ENCODE results near the gene ADM5.

The ADM5 gene

GRCh38 chr19:49665351-49666119, 23.9 kb upstream of the ADM5 start, which contains the start of the genes BCL2L12 and IRF3:
Gene BCL2L12, plus strand, starts transcription at chr19:49665933. Its CDS starts 760 bp downstream, at chr19:49666693.
Gene IRF3, minus strand, starts transcription at chr19:49665857. Its CDS starts 1,019 bp downstream, at chr19:49664838.
- peak; percentile 89 for DNase-seq (ENCODE audit: extremely low read depth, low read depth)
- TF ChIP-seq, protein P1, sequence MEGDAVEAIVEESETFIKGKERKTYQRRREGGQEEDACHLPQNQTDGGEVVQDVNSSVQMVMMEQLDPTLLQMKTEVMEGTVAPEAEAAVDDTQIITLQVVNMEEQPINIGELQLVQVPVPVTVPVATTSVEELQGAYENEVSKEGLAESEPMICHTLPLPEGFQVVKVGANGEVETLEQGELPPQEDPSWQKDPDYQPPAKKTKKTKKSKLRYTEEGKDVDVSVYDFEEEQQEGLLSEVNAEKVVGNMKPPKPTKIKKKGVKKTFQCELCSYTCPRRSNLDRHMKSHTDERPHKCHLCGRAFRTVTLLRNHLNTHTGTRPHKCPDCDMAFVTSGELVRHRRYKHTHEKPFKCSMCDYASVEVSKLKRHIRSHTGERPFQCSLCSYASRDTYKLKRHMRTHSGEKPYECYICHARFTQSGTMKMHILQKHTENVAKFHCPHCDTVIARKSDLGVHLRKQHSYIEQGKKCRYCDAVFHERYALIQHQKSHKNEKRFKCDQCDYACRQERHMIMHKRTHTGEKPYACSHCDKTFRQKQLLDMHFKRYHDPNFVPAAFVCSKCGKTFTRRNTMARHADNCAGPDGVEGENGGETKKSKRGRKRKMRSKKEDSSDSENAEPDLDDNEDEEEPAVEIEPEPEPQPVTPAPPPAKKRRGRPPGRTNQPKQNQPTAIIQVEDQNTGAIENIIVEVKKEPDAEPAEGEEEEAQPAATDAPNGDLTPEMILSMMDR (IDR thresholded peaks at IDR 0.05; ENCODE audit: low read depth, low read length, missing control alignments): no peak
- H3K4me3 ChIP-seq (replicated peaks; ENCODE audit: low read depth, low read length): peak within 1 kb of the TSS; percentile 78

DNA sequence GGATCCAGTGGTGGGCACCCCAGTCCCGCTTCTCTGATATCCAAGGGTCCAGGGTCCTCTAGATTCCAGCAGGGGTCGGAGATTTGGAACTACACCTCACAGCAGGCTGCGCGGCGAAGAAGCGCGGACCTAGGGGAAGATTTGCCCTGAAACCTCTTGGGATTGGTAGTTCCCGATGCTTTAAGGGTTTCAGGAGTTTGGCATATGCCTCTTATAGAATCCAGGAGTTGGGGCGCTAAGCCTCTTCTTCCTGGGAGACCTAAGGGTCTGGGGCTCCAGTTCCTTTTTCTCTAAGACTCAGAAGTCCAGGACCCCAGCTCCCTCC, 23.3 kb upstream of the ADM5 start:
- H3K4me3 ChIP-seq (replicated peaks; ENCODE audit: low read depth, low read length): peak overlapping the region; percentile 78
- no peak for DNase-seq (ENCODE audit: extremely low read depth, low read depth)
- TF ChIP-seq, protein P1 (IDR thresholded peaks at IDR 0.05; ENCODE audit: low read depth, low read length, missing control alignments): no peak

DNA sequence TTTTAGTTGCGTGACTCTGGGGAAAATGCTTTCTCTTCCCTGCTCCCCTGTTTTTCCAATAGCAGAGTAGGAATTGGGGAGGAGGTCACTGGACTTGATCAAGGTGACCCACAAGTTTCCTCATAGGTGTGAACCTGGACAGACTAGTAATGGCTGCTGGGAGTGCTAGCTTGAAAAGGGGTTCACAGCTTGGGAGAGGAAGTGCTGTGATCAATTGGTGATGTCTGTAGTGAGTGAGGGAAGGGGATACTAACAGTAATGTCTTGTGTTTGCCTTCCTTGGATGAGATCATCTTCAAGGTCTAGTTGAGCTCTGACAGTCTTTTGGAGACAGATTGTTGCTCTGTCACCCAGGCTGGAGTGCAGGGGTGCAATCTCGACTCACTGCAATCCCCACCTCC, 21.9 kb upstream of the ADM5 start:
- TF ChIP-seq, protein P1 (IDR thresholded peaks at IDR 0.05; ENCODE audit: low read depth, low read length, missing control alignments): no peak
- peak overlapping the region; percentile 78; the same call in 1 of the 2 replicates for H3K4me3 ChIP-seq (replicated peaks; ENCODE audit: low read depth, low read length)
- DNase-seq (ENCODE audit: extremely low read depth, low read depth): no peak

GRCh38 chr19:49669516-49669915, 19.9 kb upstream of the ADM5 start:
- TF ChIP-seq, protein P1 (IDR thresholded peaks at IDR 0.05; ENCODE audit: low read depth, low read length, missing control alignments): no peak
- H3K4me3 ChIP-seq (replicated peaks; ENCODE audit: low read depth, low read length): no peak overlapping the region
- DNase-seq (ENCODE audit: extremely low read depth, low read depth): no peak

GRCh38 chr19:49672131-49672919, 17.1 kb upstream of the ADM5 start:
- TF ChIP-seq, protein P1 (IDR thresholded peaks at IDR 0.05; ENCODE audit: low read depth, low read length, missing control alignments): peak; percentile 93
- H3K4me3 ChIP-seq (replicated peaks; ENCODE audit: low read depth, low read length): no peak overlapping the region
- DNase-seq (ENCODE audit: extremely low read depth, low read depth): no peak

DNA sequence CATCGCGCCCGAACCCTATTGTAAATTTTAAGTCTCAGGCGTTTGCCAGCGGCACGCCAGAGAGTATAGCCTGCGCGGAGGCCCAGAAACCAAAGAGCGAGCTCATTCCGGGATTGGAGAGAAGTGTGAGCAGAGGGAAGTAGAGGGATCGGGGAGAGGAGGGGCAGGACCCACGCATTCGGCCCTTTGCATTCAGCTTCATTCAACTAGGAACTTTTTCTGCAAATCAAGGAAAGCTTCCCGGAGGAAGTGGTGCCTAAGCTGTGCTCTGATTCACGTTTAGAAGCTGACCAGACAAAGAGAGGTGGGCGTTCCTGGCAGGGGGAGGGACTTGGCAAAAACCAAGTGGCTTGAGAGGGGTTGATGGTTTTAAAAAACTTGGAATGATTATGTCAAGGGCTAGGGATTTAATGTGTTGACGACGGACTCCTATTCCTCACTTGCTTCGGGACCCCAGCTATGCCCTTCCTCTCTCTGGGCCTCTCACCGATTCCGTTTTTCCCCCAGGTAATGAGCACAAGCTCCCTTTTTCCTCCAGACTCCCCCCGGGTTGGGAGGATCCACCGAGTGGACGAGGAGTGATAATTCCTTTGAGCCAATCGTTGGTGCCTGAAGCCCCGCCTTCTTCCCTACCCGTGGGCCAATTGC, 13.1 kb upstream of the ADM5 start:
- peak; percentile 88 for DNase-seq (ENCODE audit: extremely low read depth, low read depth)

More for the DNA sequence above, 13.1 kb upstream of the ADM5 start:
- TF ChIP-seq, protein P1 (IDR thresholded peaks at IDR 0.05; ENCODE audit: low read depth, low read length, missing control alignments): no peak
- H3K4me3 ChIP-seq (replicated peaks; ENCODE audit: low read depth, low read length): peak overlapping the region; percentile 99

Data from HFF-Myc (cell line).